HK-2 (cell line): Measurements from ENCODE around the gene TMEM52.

ENCODE experiments used
- DNase-seq: peaks from one replicate; pipeline ENCODE4 v3.0.0-alpha.2; 2018; ENCODE audit not compliant: unreplicated experiment

TMEM52 gene

DNA sequence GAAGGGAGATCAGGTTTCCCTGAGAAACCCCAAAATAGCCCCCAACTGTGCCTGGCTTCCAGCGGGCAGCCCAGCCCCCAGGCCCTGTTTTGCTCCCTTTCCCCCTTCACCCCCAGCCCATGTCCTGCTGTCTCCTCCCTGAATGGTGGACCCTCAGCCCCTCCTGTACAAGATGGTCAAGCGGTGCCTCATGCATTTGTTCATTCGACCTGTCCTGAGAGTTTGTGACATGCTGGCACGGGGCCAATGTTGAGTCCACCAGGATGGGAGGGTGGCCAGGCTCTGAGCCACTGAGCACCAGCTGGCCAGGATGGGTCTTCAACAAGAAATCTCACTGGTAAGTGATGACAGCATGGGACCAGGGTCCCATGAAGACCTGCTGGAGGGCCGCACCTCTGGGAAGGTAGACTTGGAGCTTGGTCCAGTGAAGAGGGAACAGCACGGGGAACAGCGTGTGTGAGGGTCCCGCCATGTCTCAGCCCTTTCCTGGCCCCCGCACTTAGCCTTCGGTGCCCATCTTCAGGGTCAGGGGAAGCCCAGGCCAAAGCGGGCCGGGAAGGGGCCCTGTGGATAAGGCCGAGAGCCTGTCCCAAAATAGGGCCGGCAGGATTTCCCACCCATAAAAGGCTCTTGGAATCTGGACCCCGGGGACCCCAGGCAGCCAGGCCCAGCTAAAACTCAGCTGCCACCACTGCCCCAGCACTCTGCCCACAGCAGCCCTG, 3.9 kb downstream of the TMEM52 start, which contains the start of gene CALML6:
CALML6 (plus strand) TSS at position 290 of the 722 bp plus-strand sequence; CDS start at position 311, 21 bp downstream.
- DNase-seq, result no peak

DNA sequence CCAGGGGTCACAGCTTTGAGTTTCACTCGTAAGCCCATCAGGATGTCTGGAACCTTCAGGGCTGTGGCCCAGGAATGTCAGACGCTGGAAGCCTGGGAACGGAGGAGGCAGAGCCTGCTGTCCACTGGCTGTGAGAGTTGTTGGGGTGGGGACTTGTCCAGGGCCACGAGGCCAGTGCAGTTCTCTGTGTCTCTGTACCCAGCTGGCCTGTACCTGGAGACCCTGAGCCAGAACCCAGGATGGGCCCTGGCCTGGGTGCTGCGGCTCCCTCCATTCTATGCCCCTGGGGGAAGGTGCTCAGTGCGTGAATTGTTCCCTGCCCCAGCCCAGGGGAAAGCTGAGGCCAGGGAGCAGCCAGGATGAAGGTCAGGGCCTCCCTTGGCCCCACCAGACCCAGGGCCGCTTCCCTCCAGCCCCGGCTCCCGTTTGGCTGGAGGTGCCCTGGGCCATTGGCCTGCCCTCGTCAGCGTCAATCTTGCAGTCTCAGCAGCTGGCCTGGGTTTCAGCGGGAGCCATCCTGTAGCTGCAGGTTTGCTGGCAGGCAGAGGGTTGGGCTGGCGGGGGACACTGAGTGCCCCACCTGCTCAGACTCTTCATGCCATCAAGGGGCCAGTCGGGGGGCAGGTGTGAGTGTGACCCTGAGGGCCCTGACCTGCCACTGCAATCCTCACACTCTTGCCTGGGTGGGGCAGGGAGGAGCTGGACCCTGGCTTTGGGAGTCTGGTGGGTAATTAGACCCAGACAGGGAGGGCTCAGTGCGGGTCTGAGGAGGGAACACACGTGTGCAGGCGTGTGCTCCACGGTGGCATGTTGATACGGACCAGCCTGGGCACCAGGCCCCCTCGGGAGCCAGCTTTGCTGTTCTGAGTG, 4.7 kb downstream of the TMEM52 start:
- no peak for DNase-seq

DNA sequence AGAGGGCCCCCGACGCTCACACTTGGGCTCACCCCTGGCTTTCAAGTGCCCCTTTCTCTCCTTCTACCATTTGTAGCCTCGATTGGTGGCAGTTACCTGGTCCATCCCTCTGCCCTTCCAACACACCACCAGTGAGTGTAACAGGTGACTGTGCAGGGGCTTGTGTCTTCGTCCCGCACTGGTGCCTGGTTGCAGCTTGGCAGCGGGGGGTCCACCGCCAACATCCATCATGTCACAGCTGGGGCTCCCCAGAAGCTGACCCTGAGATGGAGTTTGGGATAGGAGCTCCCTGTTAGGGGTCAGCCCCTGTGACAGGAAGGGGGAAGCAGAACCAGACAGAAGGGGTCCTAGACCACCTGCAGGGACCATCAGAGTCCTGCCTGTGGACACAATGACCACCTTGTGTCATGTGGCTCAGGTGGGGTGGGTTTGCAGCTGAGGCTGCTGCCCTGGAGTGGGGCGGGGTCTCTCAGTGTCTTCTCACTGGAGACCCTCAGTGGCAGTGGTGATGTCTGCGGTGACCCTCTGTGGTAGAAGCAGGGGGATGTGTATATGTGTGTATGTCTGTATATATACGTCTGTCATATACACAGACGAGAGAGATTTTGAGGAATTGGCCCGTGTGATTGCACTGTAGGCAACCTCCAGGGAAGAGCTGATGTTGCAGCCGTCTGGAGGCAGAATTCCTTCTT, 7.6 kb downstream of the TMEM52 start:
- DNase-seq, result no peak

DNA sequence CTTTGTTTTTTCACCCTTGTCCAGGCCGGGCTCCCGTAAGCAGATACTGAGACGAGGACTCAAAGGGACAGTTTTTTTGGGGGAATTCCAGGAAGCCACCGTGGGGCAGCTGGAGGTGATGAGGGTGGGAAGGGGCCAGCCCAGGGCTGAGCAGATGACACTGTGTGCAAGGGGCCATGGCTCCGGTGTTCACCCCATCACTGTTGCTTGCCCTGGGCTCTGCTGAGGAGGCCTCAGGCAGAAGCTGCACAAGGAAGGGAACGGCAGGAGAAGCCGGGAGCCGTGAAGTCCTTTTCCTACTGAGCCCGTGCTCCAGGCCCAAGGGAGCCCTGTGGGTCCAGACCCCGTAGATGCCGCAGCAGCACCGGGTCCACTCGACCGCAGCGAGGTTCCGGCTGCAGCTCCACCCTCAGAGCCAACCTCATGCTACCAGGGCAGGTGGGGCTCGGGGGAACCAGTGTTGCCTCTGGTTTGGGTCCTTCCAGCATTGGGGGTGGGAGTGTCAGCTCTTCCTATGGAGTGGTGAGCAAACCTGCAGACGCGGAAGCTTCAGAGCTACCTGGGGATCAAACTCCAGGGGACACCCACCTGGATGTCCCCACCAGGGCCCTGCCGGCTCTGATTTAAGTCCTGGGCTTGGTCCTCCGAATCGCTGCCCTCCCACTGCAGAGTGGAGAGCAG, 8.3 kb downstream of the TMEM52 start:
- no peak for DNase-seq

DNA sequence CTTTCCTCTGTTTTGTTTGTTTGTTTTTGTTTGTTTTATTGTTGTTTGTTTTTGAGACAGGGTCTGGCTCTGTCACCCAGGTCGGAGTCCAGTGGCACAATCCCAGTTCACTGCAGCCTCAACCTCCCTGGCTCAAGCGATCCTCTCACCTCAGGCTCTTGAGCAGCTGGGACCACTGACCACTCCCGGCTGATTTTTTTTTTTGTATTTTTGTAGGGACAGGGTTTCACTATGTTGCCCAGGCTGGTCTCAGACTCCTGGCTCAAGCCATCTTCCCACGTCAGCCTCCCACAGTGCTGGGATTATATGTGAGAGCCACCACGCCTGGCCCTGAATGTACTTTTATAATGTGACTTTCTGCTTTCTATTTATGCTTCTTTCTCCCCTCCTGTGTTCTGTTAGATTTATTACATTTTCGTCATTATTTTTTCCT, 9.0 kb downstream of the TMEM52 start:
- no peak for DNase-seq

DNA sequence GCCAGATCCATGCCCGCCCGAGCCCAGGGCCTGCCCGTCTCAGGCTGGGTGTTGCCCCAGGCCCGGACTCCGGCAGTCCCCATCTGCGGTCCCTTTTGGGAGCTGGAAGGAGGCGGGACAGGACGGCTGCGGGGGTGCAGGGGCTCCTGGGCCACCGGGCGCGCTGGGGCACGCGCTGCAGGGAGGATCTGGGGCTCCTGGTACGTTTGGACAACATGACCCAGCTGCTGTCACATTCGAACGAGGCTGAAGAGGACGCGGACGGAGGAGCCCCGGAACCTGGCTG, 10.6 kb downstream of the TMEM52 start:
- DNase-seq, result no peak

DNA sequence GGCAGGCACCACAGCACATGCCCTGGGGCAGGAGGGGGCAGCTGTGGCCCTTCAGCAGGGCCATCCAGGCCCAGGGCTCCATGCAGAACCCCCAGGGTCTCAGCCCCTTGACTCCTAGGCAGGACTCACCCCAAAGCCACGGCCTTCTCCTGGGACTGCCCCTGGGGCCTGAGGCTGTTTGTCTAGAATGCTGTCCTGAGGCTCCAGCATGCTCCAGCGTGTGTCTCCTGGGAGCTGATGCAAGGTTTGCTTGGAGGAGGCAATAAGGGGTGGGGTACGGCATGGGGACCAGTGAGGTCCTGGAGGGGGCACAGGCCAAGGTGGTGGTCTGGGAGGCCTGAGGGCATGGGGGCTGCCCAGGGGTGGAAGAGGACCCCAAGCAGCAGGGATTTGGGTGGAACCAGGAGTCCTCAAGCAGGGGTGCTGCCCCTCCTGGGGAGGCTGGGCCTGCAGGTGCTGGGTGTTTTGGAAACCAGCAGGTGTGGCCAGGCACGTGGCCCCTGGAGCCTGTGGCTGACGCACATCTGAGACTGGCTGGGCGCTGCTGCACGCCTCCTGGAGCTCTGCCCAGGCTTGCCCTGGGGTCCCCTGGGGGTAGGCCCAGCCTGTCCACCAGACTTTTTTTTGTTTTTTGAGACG, 11.9 kb downstream of the TMEM52 start:
- no peak for DNase-seq

DNA sequence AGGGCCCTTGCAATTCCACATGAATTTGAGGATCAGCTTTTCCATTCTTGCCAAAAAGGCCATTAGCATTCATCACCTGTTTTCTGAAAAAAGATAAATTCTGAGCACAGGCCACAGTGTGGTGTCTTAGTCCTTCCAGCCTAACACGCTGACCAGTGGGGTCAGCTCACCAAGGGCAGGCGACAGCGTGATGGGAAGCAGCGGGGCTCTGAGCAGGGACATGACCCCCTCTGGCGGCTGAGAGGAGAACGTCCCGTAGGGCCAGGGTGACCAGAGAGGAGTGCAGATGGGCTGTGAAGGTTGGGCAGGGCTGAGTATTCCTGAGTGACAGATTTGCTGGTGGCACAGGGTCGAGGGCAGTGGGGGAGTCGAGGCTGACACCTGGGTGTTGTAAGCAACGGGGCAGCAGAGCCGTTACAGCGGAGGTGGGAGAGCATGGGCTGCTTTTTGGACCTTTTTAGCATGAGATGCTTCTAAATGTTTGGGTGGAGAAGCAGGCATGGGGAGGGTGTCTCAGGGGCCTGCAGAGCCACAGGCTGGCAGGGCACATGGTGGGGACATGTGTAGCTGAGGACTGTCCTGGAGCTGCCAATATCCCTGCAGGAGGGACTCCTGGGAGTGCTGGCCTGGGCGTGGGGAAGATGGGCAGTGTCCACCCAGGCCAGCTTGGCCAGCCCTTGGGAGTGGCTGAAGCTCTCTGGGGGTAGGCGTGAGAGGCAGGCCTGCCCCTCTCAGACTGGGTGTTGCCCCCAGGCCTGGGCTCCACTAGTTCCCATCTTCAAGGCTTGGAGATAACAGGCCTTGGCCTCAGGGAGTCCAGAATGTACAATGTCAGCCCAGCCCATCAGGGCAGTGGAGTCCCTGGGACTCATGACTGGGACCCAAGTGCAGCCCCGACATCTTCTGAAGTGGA, 12.6 kb downstream of the TMEM52 start:
- DNase-seq, result peak; percentile 85

DNA sequence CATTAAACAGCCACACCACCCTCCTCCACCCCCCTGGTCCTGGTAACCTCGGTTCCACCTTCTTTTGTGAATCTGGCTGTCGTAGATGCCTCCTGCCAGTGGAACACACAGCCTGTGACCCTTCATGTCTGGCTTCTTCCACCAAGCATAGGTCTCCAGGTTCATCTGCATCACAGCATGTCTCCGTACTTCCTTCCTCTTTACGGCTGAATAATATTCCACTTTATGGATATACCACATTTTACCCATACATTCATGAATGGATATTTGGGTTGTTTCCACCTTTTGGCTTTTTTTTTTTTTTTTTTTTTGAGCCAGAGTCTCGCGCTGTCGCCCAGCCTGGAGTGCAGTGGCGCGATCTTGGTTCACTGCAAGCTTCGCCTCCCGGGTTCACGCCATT, 15.9 kb downstream of the TMEM52 start:
- no peak for DNase-seq

DNA sequence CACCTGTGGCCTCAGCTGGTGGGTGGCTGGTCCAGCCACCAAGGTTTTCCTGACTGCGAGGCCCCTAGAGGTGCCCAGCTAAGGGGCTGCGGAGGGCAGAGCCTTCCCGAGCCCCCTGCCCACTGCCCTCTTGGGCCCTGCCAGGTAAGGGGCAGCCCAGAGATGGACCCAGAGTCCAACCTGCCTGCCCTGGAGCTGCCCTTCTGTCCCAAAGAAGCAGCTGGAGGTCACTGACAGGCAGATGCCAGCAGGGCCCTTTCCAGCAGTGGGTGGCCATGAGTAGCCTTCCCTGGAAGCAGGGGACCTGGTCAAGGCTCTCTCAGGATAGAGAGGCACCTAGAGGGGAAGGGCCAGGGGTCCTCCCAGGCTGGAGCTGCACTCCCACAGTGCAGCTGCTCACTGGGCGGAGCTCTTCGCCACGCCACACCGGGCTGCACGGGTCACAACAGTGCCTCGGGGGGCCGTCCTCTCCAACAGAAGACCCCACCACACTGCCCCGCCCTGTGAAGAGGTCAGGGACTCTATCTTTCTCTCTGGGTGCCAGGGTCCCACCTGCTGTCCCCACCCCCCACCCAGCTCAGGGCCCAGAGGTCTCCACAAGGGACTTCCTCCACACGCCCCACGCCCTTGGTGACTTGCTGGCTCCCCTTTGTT, 17.3 kb downstream of the TMEM52 start:
- no peak for DNase-seq

DNA sequence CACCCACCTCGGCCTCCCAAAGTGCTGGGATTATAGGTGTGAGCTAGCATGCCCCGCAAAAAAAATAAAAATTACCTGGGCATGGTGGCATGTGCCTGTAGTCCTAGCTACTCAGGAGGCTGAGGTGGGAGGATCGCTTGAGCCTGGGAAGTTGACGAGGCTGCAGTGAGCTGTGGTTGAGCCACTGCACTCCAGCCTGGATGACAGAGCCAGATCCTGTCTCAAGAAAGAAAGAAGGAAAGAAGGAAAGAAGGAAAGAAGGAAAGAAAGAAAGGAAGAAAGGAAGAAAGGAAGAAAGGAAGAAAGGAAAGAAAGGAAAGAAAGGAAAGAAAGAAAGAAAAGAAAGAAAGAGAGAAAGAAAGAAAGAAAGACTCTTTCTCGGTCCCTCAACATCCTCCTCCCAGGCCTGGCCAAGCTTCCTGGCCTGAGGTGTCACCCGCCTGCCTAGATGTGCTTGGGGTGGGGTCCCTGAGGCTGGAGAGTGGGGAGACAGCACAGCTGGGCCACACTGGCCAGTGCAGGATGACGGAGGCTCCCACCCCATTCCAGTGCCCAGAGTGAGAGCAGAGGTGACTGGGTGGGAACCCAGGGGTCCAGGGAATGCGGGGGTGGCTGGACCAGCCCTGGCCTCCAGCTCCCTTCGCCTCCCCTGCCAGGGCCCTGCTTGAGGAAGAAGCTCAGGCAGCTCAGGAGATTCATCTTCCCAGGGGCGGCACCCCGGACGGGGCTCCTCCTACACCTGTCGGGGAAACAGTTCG, 18.0 kb downstream of the TMEM52 start:
- DNase-seq, result no peak

DNA sequence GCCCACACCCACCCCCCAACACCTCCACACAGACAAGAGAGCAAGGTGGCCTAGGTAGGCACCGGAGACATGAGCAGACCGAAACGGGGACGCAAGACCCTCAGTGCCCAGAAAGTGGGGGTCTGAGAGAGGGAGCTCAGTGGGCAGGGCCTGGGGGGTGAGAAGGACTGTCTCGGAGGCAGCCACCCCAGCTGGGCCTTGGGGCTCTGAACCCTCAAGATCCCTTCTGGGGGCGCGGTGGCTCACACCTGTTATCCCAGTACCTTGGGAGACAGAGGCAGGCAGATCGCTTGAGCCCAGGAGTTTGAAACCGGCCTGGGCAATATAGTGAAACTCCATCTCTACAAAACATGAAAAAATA, 19.1 kb downstream of the TMEM52 start:
- DNase-seq, result no peak

DNA sequence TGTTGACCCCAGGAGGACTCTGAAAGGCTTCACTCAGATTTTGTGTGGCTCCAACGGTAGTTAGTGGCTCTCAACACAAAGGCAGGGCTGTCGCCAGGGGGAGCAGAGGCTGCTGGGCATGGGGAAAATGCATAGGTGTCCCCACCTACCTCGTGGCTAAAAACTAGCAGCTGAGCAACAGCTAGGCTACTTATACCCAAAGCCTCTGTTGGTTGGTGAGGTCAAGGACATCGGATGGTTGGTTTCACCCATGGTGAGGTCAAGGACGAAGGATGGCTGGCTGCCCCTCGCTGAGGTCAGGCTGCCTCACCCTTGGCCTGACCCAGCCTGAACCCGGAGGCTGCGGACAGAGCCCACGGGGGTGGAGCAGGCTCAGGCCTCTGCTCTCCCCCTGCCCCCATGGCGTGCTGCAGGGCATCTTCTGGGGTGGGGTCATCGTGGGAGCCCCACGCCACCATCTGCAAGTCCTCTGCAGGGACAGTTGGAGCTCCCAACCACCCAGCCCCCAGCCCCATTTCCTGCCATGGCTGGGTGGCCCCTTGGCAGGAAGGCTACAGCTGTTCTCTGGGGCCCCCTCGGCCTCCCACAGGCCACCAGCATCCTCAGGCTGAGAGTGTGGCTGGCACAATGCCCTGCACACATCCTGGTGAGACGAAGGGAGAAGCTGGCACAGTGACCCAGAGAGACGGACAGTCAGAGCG, 19.7 kb downstream of the TMEM52 start:
- DNase-seq, result no peak

DNA sequence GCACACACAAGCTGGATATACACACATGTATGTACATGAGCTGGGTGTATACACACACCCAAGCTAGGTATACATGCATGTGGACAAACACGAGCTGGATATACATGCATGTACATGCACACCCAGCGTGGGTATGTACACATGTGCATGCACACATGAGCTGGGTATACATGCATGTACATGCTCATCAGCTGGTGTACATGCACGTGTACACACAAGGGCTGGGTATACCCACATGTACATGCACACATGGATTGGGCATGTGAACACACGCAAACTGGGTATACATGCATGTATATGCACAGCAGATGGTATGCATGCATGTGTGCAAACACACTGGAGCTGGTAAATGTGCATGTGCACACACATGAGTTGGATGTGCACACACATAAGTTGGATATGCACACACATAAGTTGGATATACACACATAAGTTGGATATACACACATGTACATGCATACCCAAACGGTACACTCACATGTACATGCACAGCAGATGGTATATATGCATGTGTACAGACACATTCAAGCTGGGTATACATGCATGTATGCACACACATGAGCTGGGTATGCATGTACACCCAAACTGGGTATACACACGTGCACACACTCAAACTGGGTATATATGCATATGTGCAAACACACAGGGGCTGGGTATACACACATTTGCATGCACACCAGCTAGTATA, 20.7 kb downstream of the TMEM52 start:
- DNase-seq, result no peak

DNA sequence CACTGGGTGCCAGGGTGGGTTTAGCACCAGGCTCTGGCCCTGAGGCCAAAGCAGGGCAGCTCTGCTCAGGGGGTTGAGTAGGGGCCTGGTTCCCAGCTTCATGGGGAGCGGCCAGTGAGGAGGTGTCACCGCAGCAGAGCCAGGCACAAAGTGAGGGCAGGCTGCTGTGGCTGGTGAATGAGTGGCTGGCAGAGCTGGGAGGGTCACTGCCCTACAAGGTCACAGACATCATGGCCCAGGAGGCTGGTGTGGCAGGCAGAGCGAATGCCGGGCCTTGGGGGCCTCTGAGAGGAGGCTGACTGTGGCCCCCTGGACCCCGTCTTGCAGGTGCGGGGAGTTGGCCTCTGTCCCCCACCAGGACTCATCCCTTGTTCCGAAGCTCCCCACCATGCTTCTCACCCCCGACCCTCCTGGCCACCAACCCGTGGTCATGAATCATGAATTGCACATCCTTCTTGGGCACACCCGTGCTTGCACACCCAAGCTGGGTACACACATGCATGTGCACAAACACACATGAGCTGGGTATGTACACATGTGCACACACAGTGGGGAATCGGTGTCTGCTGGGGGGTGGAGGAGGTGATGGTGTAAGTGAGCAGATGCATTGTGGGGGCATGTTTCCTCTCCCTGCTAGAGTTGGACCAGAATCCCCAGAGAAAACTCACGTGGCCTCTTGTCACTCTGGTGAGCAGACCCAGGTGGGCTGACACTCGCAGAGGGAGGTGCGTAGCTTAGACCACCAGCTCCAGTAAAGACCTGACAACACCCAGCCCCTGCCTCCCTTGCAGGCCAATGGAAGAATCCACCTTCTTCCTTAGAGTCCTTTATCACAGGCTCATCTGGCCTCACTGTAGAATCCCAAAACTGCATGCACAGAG, 23.4 kb downstream of the TMEM52 start:
- no peak for DNase-seq

DNA sequence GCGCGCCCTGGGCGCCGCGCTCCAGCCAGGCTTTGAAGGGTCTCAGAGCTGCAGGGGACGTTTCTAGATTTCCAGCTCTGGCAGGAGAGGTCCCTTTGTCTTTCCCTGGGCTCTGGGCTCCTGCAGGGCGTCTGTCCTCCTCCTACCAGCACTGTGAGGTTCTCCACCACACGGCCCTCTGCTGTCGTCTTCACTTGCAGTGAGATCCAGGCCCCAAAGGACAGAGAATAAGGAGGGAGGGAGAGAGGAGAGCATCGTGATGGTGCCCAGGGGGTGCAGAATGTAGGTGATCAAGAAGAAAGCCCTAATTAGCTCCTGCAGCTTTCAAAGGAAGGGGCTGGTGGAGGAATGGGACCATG, 24.0 kb downstream of the TMEM52 start:
- DNase-seq, result no peak

DNA sequence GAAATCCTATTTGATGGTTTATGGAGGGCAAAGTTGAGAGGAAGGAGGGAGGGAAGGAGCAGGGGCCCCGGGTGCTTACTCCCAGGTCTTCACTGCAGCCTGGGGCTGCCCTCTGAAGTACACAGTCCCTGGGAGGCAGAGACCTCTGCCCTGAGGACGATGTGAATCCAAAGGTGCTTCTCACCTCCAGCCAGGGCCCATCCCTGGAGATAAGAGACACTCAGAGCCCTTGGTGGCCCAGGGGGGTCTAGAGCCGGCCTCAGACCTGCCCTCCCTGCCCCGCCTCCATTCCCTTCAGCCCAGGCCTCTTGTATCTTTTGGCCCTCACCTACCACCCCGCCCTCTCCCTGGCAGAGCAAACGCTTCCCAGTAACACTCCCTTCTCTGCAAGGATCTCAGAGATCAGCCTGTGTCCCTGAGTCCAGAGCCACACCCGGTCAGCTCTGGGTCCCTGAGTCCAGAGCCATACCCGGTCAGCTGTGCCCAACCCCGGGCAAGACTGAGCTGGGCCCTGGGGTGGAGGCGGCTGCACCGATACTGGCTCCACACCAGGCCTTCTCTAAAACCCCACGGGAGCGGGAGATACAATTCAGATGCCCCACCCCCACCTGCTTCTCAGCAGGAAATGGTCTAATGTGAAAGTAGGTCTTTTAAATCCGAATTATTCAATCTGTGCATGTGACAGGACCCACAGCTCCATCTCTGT, 24.6 kb downstream of the TMEM52 start:
- DNase-seq, result no peak
